DMS53 treated with DMSO at 0.1 percent for 48 hours (cell line): ENCODE data around the gene ITGAV.

ENCODE experiments used
- DNase-seq: peaks from one replicate; lab custom pipeline; 2025; ENCODE audit not compliant: unreplicated experiment; lab: John Stamatoyannopoulos, UW

Gene ITGAV

GRCh38 chr2:186716004-186716403 is 126.1 kb downstream of the ITGAV start:
- DNase-seq, result no peak

- no peak for DNase-seq
Observed at GRCh38 chr2:186716899-186717298, 127.0 kb downstream of the ITGAV start.

GRCh38 chr2:186717320-186718007 is 127.6 kb downstream of the ITGAV start:
- no peak for DNase-seq

- DNase-seq, result no peak
Observed at GRCh38 chr2:186718122-186718521, 128.3 kb downstream of the ITGAV start.

GRCh38 chr2:186718903-186719302 is 129.0 kb downstream of the ITGAV start:
- DNase-seq, result no peak

GRCh38 chr2:186721956-186722355 is 132.1 kb downstream of the ITGAV start:
- no peak for DNase-seq

- DNase-seq, result no peak
Observed at GRCh38 chr2:186724736-186725135, 134.9 kb downstream of the ITGAV start.

GRCh38 chr2:186725783-186726182 is 135.9 kb downstream of the ITGAV start:
- DNase-seq, result no peak

- DNase-seq, result no peak
Observed at GRCh38 chr2:186726938-186727337, 137.1 kb downstream of the ITGAV start.

- DNase-seq, result no peak
Observed at GRCh38 chr2:186728631-186729030, 138.8 kb downstream of the ITGAV start.
